A549 (cell line): ENCODE measurements around the gene RXRA.

Experiments used
- BHLHE40 ChIP-seq: IDR thresholded peaks from 2 replicates; pipeline ENCODE4 v1.6.1; 2012; ENCODE audit warnings: low read depth, low read length, inconsistent platforms
- CTCF ChIP-seq: fragments of >200 bp; sonication (Bioruptor Twin); formaldehyde crosslinking; IDR thresholded peaks from 3 replicates; pipeline ENCODE4 v1.5.1; 2016
- EP300 ChIP-seq, 2 experiments: fragments of >200 bp; sonication (Bioruptor Twin); formaldehyde crosslinking; IDR thresholded peaks; 2 replicates in 1 of 2; 3 replicates in 1 of 2; pipeline ENCODE4 v1.6.1; 2016 to 2017
- ESRRA ChIP-seq: fragments of 150-350 bp; IDR thresholded peaks from 2 replicates; pipeline ENCODE4 v1.6.1; 2014; ENCODE audit warnings: mild to moderate bottlenecking, low read length, borderline replicate concordance
- FOSL2 ChIP-seq, 2 experiments: fragments of 450-650 bp in 1 of 2; fragments of >200 bp in 1 of 2; sonication (Bioruptor Twin) in 1 of 2; formaldehyde crosslinking; IDR thresholded peaks; 2 replicates each; pipeline versions ENCODE4 v1.5.0 to v1.6.1; 2016 to 2020; ENCODE audit warnings: mild to moderate bottlenecking in 1 of 2, moderate library complexity in 1 of 2
- POLR2A ChIP-seq: IDR thresholded peaks from 2 replicates; pipeline ENCODE4 v1.6.1; 2012; ENCODE audit warnings: mild to moderate bottlenecking, low read length
- RAD21 ChIP-seq, 2 experiments: fragments of >200 bp in 1 of 2; sonication (Bioruptor Twin) in 1 of 2; formaldehyde crosslinking in 1 of 2; IDR thresholded peaks in 1 of 2; conservative IDR thresholded peaks in 1 of 2; 2 replicates in 1 of 2; 3 replicates in 1 of 2; pipeline ENCODE4 v1.6.1; 2012 to 2018; ENCODE audit warnings: inconsistent platforms in 1 of 2
- RFX5 ChIP-seq: fragments of 450-650 bp; IDR thresholded peaks from 2 replicates; pipeline ENCODE4 v1.7.1; 2014; ENCODE audit warnings: antibody characterized with exemption, mild to moderate bottlenecking, moderate library complexity
- TF ChIP-seq, protein P1 (sequence below): fragments of 450-650 bp; IDR thresholded peaks from 2 replicates; pipeline ENCODE4 v1.6.1; 2014; ENCODE audit warnings: antibody characterized with exemption
- TF ChIP-seq, protein P2 (sequence below): IDR thresholded peaks from 2 replicates; pipeline ENCODE4 v1.6.1; 2012

DNA sequence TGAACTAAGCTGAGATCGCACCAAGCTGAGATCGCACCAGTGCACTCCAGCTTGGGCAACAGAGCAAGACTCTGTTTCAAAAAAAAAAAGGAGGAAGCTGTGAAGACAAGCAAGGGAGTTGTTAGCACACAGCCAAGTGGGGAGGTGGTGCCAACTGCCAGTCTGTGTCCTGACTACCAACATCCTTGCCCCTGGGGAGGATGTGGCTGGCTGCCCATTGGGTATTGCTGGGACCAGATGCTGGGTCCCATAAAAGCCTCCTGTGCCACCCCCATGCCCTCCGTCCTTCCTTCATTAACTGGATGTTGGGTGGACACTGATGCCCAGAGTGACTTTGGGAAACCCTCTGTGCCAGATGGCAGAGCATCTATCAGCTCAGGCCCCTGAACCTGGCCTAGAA lies 158.2 kb downstream of the RXRA start:
- TF ChIP-seq ESRRA (no peak), BHLHE40 (no peak), CTCF (no peak), RFX5 (no peak), EP300 (IDR thresholded peaks at IDR 0.05) (no peak), RAD21 (conservative IDR thresholded peaks at IDR 0.05 in 1 of 2, IDR thresholded peaks at IDR 0.05 in 1 of 2) (no peak), FOSL2 (IDR thresholded peaks at IDR 0.05) (no peak), FOSL2 (CRISPR knock-in tag; IDR thresholded peaks at IDR 0.05) (no peak), POLR2A (no peak)
- TF ChIP-seq, protein P1, sequence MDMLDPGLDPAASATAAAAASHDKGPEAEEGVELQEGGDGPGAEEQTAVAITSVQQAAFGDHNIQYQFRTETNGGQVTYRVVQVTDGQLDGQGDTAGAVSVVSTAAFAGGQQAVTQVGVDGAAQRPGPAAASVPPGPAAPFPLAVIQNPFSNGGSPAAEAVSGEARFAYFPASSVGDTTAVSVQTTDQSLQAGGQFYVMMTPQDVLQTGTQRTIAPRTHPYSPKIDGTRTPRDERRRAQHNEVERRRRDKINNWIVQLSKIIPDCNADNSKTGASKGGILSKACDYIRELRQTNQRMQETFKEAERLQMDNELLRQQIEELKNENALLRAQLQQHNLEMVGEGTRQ: no peak
- TF ChIP-seq, protein P2, sequence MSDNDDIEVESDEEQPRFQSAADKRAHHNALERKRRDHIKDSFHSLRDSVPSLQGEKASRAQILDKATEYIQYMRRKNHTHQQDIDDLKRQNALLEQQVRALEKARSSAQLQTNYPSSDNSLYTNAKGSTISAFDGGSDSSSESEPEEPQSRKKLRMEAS: no peak
